Liver (tissue), 9 donors: ENCODE measurements around the gene UBR2. TPM values are rescaled to one million over a fixed set of nuclear protein-coding genes. Genes with fewer than 3 reads are reported as not detected.

ENCODE experiments used
- DNase-seq: peaks from one replicate; pipeline ENCODE4 v3.0.0-alpha.2; 2017; ENCODE audit warnings: low spot score
- H3K27ac ChIP-seq, 2 donors: one replicate each; pipeline ENCODE4 v1.7.0; 2013; ENCODE audit warnings: inconsistent platforms in 2 of 2, low read length in 2 of 2, control low read depth in 1 of 2, low read depth in 1 of 2, mild to moderate bottlenecking in 1 of 2
- H3K27me3 ChIP-seq, 4 donors: one replicate each; pipeline versions ENCODE4 v1.6.1 to v1.7.0; 2013; ENCODE audit warnings: low read length in 3 of 4, inconsistent platforms in 1 of 4, mild to moderate bottlenecking in 1 of 4, moderate library complexity in 1 of 4; ENCODE audit not compliant: control insufficient read depth in 4 of 4, insufficient read depth in 4 of 4
- H3K36me3 ChIP-seq, 4 donors: one replicate each; pipeline versions ENCODE4 v1.6.1 to v1.7.0; 2013; ENCODE audit warnings: low read length in 3 of 4, mild to moderate bottlenecking in 3 of 4, low read depth in 1 of 4, moderate library complexity in 1 of 4; ENCODE audit not compliant: control insufficient read depth in 4 of 4, insufficient read depth in 3 of 4
- H3K4me1 ChIP-seq, 4 donors: one replicate each; pipeline versions ENCODE4 v1.6.1 to v1.7.0; 2013; ENCODE audit warnings: low read length in 3 of 4, mild to moderate bottlenecking in 3 of 4, moderate library complexity in 1 of 4; ENCODE audit not compliant: control insufficient read depth in 4 of 4, insufficient read depth in 4 of 4
- H3K4me3 ChIP-seq, 3 donors: one replicate each; pipeline versions ENCODE4 v1.6.1 to v1.7.0; 2013; ENCODE audit warnings: low read length in 3 of 3, control low read depth in 1 of 3, low read depth in 1 of 3, mild to moderate bottlenecking in 1 of 3
- H3K9ac ChIP-seq, 2 donors: one replicate each; pipeline ENCODE4 v1.7.0; 2013; ENCODE audit warnings: low read length in 2 of 2, mild to moderate bottlenecking in 2 of 2, moderate library complexity in 2 of 2, control low read depth in 1 of 2, low read depth in 1 of 2
- H3K9me3 ChIP-seq, 4 donors: one replicate each; pipeline versions ENCODE4 v1.6.1 to v1.7.0; 2013; ENCODE audit warnings: low read length in 3 of 4; ENCODE audit not compliant: control insufficient read depth in 4 of 4
- ATF3 ChIP-seq: IDR thresholded peaks from 2 replicates; pipeline ENCODE4 v1.6.1; 2016; ENCODE audit warnings: antibody characterized with exemption
- CTCF ChIP-seq: fragments of 150-350 bp; IDR thresholded peaks from 2 replicates; pipeline ENCODE4 v1.5.1; 2017; ENCODE audit warnings: improper control_type of control experiment, low read depth, low read length; ENCODE audit not compliant: missing input control
- EGR1 ChIP-seq, 2 donors: IDR thresholded peaks; 2 replicates each; pipeline ENCODE4 v1.6.1; 2016 to 2018; ENCODE audit warnings: antibody characterized with exemption in 2 of 2, low read depth in 2 of 2
- FOXA1 ChIP-seq: IDR thresholded peaks from 2 replicates; pipeline ENCODE4 v1.6.1; 2016; ENCODE audit warnings: antibody characterized with exemption
- FOXA2 ChIP-seq: IDR thresholded peaks from 2 replicates; pipeline ENCODE4 v1.6.1; 2016; ENCODE audit warnings: antibody characterized with exemption
- GABPA ChIP-seq, 2 donors: IDR thresholded peaks in 1 of 2; conservative IDR thresholded peaks in 1 of 2; 2 replicates each; pipeline ENCODE4 v1.6.1; 2016; ENCODE audit warnings: antibody characterized with exemption in 2 of 2, mild to moderate bottlenecking in 1 of 2, moderate library complexity in 1 of 2
- HNF4A ChIP-seq, 2 donors: conservative IDR thresholded peaks; 2 replicates each; pipeline ENCODE4 v1.6.1; 2016; ENCODE audit warnings: antibody characterized with exemption in 2 of 2, mild to moderate bottlenecking in 2 of 2
- HNF4G ChIP-seq: IDR thresholded peaks from 2 replicates; pipeline ENCODE4 v1.6.1; 2016; ENCODE audit warnings: antibody characterized with exemption
- JUND ChIP-seq, 2 donors: IDR thresholded peaks; 2 replicates each; pipeline ENCODE4 v1.6.1; 2016; ENCODE audit warnings: antibody characterized with exemption in 2 of 2
- MAX ChIP-seq: IDR thresholded peaks from 2 replicates; pipeline ENCODE4 v1.6.1; 2016; ENCODE audit warnings: antibody characterized with exemption
- NR2F2 ChIP-seq: IDR thresholded peaks from 2 replicates; pipeline ENCODE4 v1.6.1; 2016; ENCODE audit warnings: antibody characterized with exemption
- RAD21 ChIP-seq, 2 donors: IDR thresholded peaks; 2 replicates each; pipeline ENCODE4 v1.6.1; 2016; ENCODE audit warnings: antibody characterized with exemption in 2 of 2, mild to moderate bottlenecking in 2 of 2
- REST ChIP-seq: IDR thresholded peaks from 2 replicates; pipeline ENCODE4 v1.6.1; 2016; ENCODE audit warnings: antibody characterized with exemption, mild to moderate bottlenecking
- RXRA ChIP-seq, 2 donors: IDR thresholded peaks; 2 replicates each; pipeline ENCODE4 v1.6.1; 2017 to 2018; ENCODE audit warnings: antibody characterized with exemption in 2 of 2, mild to moderate bottlenecking in 1 of 2
- SP1 ChIP-seq: IDR thresholded peaks from 2 replicates; pipeline ENCODE4 v1.6.1; 2018; ENCODE audit warnings: antibody characterized with exemption, mild to moderate bottlenecking
- TAF1 ChIP-seq: conservative IDR thresholded peaks from 2 replicates; pipeline ENCODE4 v1.6.1; 2016; ENCODE audit warnings: antibody characterized with exemption, mild to moderate bottlenecking
- YY1 ChIP-seq: IDR thresholded peaks from 2 replicates; pipeline ENCODE4 v1.6.1; 2016; ENCODE audit warnings: antibody characterized with exemption, mild to moderate bottlenecking
- ZBTB33 ChIP-seq: IDR thresholded peaks from 2 replicates; pipeline ENCODE4 v1.6.1; 2016; ENCODE audit warnings: antibody characterized with exemption
- WGBS: extraction: QIAGEN DNeasy Blood & Tissue Kit; methylation state at CpG from one replicate; pipeline ENCODE4 v1.1.7; 2013; 5-methylcytosine and 5-hydroxymethylcytosine counted together
- polyA plus RNA-seq, 2 donors: library from polyadenylated mRNA; stranded (reverse) in 1 of 2; unstranded in 1 of 2; fragments of 200-250 nt in 1 of 2; fragments of >200 nt in 1 of 2; fragmentation: Nextera tagmentation in 1 of 2; extraction: Ambion mirVana in 1 of 2; gene quantifications; one replicate each; pipeline versions ENCODE4 v1.2.1 to v1.2.3, GENCODE V29; 2013 to 2015
- total RNA-seq, 2 donors: library from RNA; depleted of rRNA; stranded (reverse); fragments of >200 nt; gene quantifications; one replicate each; pipeline ENCODE4 v1.2.3, GENCODE V29; 2014
- donor health status: healthy.
- donor health status: healthy.
- donor health status: healthy.
- donor health status: healthy.
- donor health status: healthy.

UBR2 gene
- total and polyA plus RNA-seq, 4 donors = 6.3 to 32.9 (median 19.3) TPM

GRCh38 chr6:42711930-42712329, 148.1 kb downstream of the UBR2 start:
- Histone ChIP-seq H3K9ac (no peak overlapping the region), H3K4me1 (no peaks in the 10 kb centered on the region), H3K27me3 (no peaks in the 10 kb centered on the region), H3K27ac (no peak overlapping the region), H3K36me3 (no peaks in the 10 kb centered on the region), H3K4me3 (no peak overlapping the region), H3K9me3 (peaks cover 0 to 8% (median 2%) of the 10 kb centered on the region in 4 donors)
- 87% methylated on average over 5 of the region's 5 CpGs for WGBS
- DNase-seq = no peak
- TF ChIP-seq NR2F2 (no peak), EGR1 (IDR thresholded peaks at IDR 0.05; ENCODE audit: low read depth in 2 of 2) (no peak), ATF3 (no peak), CTCF (no peak), JUND (IDR thresholded peaks at IDR 0.05) (no peak), REST (no peak), FOXA2 (no peak), RXRA (IDR thresholded peaks at IDR 0.05) (no peak), RAD21 (IDR thresholded peaks at IDR 0.05) (no peak), MAX (no peak), ZBTB33 (no peak), GABPA (IDR thresholded peaks at IDR 0.05 in 1 of 2, conservative IDR thresholded peaks at IDR 0.05 in 1 of 2) (no peak), TAF1 (no peak), HNF4G (no peak), YY1 (no peak), SP1 (no peak), HNF4A (conservative IDR thresholded peaks at IDR 0.05) (no peak), FOXA1 (no peak)
